Measurements from ENCODE around the gene WDR5. TPM values are rescaled to one million over a fixed set of nuclear protein-coding genes. Genes with fewer than 3 reads are reported as not detected.

The WDR5 gene
- total RNA-seq, 1 donor from 2014 or later, result 22.2 TPM

DNA sequence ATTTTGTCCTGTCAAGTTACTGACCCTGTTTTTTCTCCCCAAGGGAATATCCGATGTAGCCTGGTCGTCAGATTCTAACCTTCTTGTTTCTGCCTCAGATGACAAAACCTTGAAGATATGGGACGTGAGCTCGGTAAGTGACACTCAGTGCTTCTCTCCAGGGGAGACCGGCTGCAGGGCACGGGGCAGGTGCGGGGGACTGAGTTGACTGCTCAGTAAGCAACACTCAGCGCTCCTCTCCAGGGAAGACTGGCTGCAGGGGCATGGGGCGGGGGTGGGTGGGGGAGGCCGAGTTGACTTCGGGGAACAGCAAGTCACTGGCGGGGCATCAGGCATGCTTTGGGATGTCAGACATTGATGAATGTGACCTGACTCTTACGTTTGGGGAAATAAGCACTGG, 6.0 kb downstream of the WDR5 start:
- TF ChIP-seq, protein P1, sequence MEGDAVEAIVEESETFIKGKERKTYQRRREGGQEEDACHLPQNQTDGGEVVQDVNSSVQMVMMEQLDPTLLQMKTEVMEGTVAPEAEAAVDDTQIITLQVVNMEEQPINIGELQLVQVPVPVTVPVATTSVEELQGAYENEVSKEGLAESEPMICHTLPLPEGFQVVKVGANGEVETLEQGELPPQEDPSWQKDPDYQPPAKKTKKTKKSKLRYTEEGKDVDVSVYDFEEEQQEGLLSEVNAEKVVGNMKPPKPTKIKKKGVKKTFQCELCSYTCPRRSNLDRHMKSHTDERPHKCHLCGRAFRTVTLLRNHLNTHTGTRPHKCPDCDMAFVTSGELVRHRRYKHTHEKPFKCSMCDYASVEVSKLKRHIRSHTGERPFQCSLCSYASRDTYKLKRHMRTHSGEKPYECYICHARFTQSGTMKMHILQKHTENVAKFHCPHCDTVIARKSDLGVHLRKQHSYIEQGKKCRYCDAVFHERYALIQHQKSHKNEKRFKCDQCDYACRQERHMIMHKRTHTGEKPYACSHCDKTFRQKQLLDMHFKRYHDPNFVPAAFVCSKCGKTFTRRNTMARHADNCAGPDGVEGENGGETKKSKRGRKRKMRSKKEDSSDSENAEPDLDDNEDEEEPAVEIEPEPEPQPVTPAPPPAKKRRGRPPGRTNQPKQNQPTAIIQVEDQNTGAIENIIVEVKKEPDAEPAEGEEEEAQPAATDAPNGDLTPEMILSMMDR (IDR thresholded peaks at IDR 0.05), result no peak
- no peak for DNase-seq (ENCODE audit: low spot score)
- no peak overlapping the region for H3K4me3 Mint-ChIP-seq (ENCODE audit: unreplicated experiment)

DNA sequence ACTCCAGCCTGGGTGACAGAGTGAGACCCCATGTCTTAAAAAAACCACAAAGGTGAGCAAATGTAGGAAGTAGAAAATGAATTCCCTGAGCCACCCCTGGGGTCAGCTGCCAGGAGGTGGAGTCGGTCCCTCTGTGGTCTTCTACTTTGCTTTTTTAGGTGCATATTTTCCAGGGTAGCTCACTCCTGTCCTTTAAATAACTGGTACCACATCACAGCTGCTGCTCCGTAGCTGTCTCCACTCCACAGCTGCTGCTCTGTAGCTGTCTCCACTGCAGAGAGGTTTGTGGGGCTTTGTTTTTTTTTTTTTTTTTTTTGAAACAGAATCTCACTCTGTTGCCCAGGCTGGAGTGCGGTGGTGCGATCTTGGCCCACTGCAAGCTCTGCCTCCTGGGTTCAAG, 8.9 kb downstream of the WDR5 start:
- H3K4me1 Mint-ChIP-seq (ENCODE audit: low read depth), result peaks cover 4% of the 10 kb centered on the region
- H3K27me3 Mint-ChIP-seq (ENCODE audit: low read depth), result no peaks in the 10 kb centered on the region
- DNase-seq (ENCODE audit: low spot score), result no peak
- no peak overlapping the region for H3K4me3 Mint-ChIP-seq (ENCODE audit: unreplicated experiment)
- peaks cover 28% of the 10 kb centered on the region for H3K36me3 Mint-ChIP-seq (ENCODE audit: low read depth)
- no peaks in the 10 kb centered on the region for H3K9me3 Mint-ChIP-seq (ENCODE audit: low read depth)
- peak overlapping the region; percentile 36 for H3K27ac Mint-ChIP-seq (ENCODE audit: unreplicated experiment)
- TF ChIP-seq, protein P1 (IDR thresholded peaks at IDR 0.05), result no peak

More for the DNA sequence above, 6.0 kb downstream of the WDR5 start:
- Mint-ChIP-seq H3K9me3 (ENCODE audit: low read depth) (no peaks in the 10 kb centered on the region), H3K27me3 (ENCODE audit: low read depth) (no peaks in the 10 kb centered on the region), H3K27ac (ENCODE audit: unreplicated experiment) (no peak overlapping the region), H3K36me3 (ENCODE audit: low read depth) (peaks cover 20% of the 10 kb centered on the region), H3K4me1 (ENCODE audit: low read depth) (peaks cover 24% of the 10 kb centered on the region)

DNA sequence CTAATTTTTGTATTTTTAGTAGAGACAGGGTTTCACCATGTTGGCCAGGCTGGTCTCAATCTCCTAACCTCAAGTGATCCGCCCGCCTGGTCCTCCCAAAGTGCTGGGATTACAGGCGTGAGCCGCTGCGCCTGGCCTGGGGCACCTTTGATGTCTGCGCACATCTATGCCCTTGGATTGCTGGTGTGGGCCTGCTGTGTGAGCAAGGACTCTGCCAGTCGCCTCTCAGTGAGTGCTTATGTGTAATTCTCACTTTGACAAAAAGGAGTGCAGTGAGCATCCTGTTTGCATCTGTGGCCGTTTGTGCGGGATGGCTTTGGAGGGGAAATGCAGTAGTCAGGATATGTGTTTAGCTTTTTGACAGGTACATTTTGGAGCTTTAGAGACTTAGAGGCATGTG, 9.4 kb downstream of the WDR5 start:
- no peak for DNase-seq (ENCODE audit: low spot score)
- Mint-ChIP-seq H3K4me3 (ENCODE audit: unreplicated experiment) (no peak overlapping the region), H3K4me1 (ENCODE audit: low read depth) (peaks cover 4% of the 10 kb centered on the region), H3K36me3 (ENCODE audit: low read depth) (peaks cover 27% of the 10 kb centered on the region), H3K27me3 (ENCODE audit: low read depth) (no peaks in the 10 kb centered on the region), H3K9me3 (ENCODE audit: low read depth) (no peaks in the 10 kb centered on the region), H3K27ac (ENCODE audit: unreplicated experiment) (no peak overlapping the region)
- TF ChIP-seq, protein P1 (IDR thresholded peaks at IDR 0.05), result no peak

DNA sequence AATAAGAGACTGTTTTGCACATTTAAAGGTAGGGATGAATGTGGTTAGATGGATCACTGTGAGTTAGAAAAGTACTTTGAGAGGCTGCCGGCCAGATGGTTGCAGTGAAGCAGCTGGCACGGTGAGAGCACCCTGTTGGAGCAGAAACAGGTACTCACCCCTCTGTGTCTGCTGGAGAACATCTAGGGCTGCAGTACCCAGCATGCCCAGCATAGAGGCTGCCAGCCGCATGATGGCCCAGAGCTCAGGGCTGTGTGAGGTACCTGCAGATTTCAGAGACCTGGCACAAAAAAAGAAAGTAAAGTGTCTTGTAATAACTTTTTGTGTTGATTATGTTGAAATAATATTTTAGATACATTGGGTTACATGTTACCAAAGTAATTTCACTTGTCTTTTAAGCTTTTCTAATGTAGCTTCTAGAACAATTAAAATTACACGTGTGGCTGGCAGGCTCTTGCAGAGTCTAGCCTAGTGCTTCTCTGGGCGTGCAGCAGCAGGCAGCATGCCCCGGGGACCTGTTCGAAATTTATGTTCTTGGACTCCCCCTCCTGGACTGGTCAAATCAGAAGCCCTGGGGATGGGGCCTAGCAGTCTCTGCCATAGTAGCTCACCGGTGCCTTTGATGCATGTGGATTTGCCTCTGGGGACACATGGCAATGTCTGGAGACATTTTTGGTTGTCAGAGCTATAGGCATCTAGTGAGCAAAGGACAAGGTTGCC, 11.1 kb downstream of the WDR5 start:
- no peak for DNase-seq (ENCODE audit: low spot score)
- Mint-ChIP-seq H3K4me3 (ENCODE audit: unreplicated experiment) (no peak overlapping the region), H3K4me1 (ENCODE audit: low read depth) (peaks cover 9% of the 10 kb centered on the region), H3K27ac (ENCODE audit: unreplicated experiment) (no peak overlapping the region), H3K9me3 (ENCODE audit: low read depth) (no peaks in the 10 kb centered on the region), H3K27me3 (ENCODE audit: low read depth) (no peaks in the 10 kb centered on the region), H3K36me3 (ENCODE audit: low read depth) (peaks cover 31% of the 10 kb centered on the region)
- TF ChIP-seq, protein P1 (IDR thresholded peaks at IDR 0.05), result no peak

DNA sequence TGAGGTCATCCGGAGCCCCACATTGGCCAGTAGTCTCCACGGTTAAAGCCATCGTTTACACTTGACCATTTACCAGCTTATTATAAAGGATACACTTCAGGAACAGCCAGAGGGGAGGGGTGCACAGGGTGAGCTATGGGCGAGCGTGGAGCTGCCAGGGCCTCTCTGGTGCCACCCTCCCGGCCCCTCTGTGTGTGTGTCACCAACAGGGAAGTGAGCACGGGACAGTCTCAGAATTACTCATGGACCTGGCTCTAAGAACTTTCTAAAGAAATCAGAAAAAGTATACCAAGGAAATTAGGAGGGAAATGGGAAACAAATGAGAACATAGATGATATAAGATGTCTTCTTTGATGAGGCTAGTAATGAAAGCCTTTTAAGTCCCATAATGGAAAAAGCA, 13.5 kb downstream of the WDR5 start:
- H3K4me1 Mint-ChIP-seq (ENCODE audit: low read depth), result peaks cover 7% of the 10 kb centered on the region
- no peak overlapping the region for H3K4me3 Mint-ChIP-seq (ENCODE audit: unreplicated experiment)
- no peaks in the 10 kb centered on the region for H3K27me3 Mint-ChIP-seq (ENCODE audit: low read depth)
- TF ChIP-seq, protein P1 (IDR thresholded peaks at IDR 0.05), result no peak
- no peaks in the 10 kb centered on the region for H3K9me3 Mint-ChIP-seq (ENCODE audit: low read depth)
- H3K27ac Mint-ChIP-seq (ENCODE audit: unreplicated experiment), result no peak overlapping the region
- H3K36me3 Mint-ChIP-seq (ENCODE audit: low read depth), result peaks cover 20% of the 10 kb centered on the region
- no peak for DNase-seq (ENCODE audit: low spot score)

Data from chondrocyte (in vitro differentiated cells).